GM23248 (cell line): ENCODE results near the gene RNF19B. TPM values are rescaled to one million over a fixed set of nuclear protein-coding genes. Genes with fewer than 3 reads are reported as not detected.

Experiments used
- DNase-seq: peaks from one replicate; pipeline ENCODE4 v3.0.0-alpha.2; 2015
- H2AFZ ChIP-seq: fragments of 200-600 bp; sonication (generic); 2 replicates; pipeline ENCODE4 v1.6.1; 2016; ENCODE audit warnings: antibody characterized with exemption
- H3F3A ChIP-seq: fragments of 200-600 bp; sonication (generic); 2 replicates; pipeline ENCODE4 v1.6.1; 2016; ENCODE audit warnings: mild to moderate bottlenecking, antibody characterized with exemption, mixed run types; ENCODE audit not compliant: insufficient read depth
- H3K27ac ChIP-seq: fragments of 200-600 bp; sonication (generic); 2 replicates; pipeline ENCODE4 v1.5.1; 2016; ENCODE audit warnings: mild to moderate bottlenecking
- H3K27me3 ChIP-seq: fragments of 200-600 bp; sonication (generic); replicated peaks from 2 replicates; pipeline ENCODE4 v1.6.1; 2016; ENCODE audit warnings: mild to moderate bottlenecking; ENCODE audit not compliant: insufficient read depth
- H3K36me3 ChIP-seq: fragments of 200-600 bp; sonication (generic); 2 replicates; pipeline ENCODE4 v1.6.1; 2016; ENCODE audit warnings: low read depth, mild to moderate bottlenecking
- H3K4me1 ChIP-seq: fragments of 200-600 bp; sonication (generic); 2 replicates; pipeline ENCODE4 v1.6.1; 2016; ENCODE audit warnings: mild to moderate bottlenecking; ENCODE audit not compliant: insufficient read depth
- H3K4me2 ChIP-seq: fragments of 200-600 bp; sonication (generic); one replicate; pipeline ENCODE4 v1.6.1; 2016; ENCODE audit warnings: mild to moderate bottlenecking; ENCODE audit not compliant: unreplicated experiment
- H3K4me3 ChIP-seq: fragments of 200-600 bp; sonication (generic); 2 replicates; pipeline ENCODE4 v1.5.1; 2016; ENCODE audit warnings: mild to moderate bottlenecking
- H3K79me2 ChIP-seq: fragments of 200-600 bp; sonication (generic); 2 replicates; pipeline ENCODE4 v1.6.1; 2016; ENCODE audit warnings: mild to moderate bottlenecking; ENCODE audit not compliant: insufficient read depth
- H3K9ac ChIP-seq: fragments of 200-600 bp; sonication (generic); 2 replicates; pipeline ENCODE4 v1.6.1; 2016; ENCODE audit warnings: mild to moderate bottlenecking
- H3K9me2 ChIP-seq: fragments of 200-600 bp; sonication (generic); 2 replicates; pipeline ENCODE4 v1.6.1; 2016; ENCODE audit warnings: mixed run types, mild to moderate bottlenecking, moderate library complexity; ENCODE audit not compliant: insufficient read depth
- H3K9me3 ChIP-seq: fragments of 200-600 bp; sonication (generic); one replicate; pipeline ENCODE4 v1.6.1; 2017; ENCODE audit warnings: low read depth
- H4K20me1 ChIP-seq: fragments of 200-600 bp; sonication (generic); 2 replicates; pipeline ENCODE4 v1.6.0; 2016; ENCODE audit not compliant: insufficient read depth
- EZH2 ChIP-seq: fragments of 200-600 bp; sonication (generic); IDR thresholded peaks from 2 replicates; pipeline ENCODE4 v1.6.1; 2018; ENCODE audit warnings: antibody characterized with exemption, mild to moderate bottlenecking; ENCODE audit not compliant: insufficient read depth, poor library complexity, severe bottlenecking
- EZH2phosphoT487 ChIP-seq: fragments of 200-600 bp; sonication (generic); IDR thresholded peaks from 2 replicates; pipeline ENCODE4 v1.6.1; 2018; ENCODE audit warnings: antibody characterized with exemption, moderate library complexity, mild to moderate bottlenecking, low read depth; ENCODE audit not compliant: insufficient read depth
- WGBS, 2 experiments: methylation state at CpG; one replicate each; pipeline ENCODE4 v1.1.6; 2015 to 2017; ENCODE audit warnings: low lambda C conversion rate in 2 of 2, low coverage in 1 of 2; ENCODE audit errors: missing lambda C conversion rate in 2 of 2; 5-methylcytosine and 5-hydroxymethylcytosine counted together
- in situ Hi-C: fragments of 300-500 bp; cut with MboI; formaldehyde crosslinking; loops from 2 replicates; pipeline ENCODE4 v1.15.0; 2020
- polyA plus RNA-seq: library from polyadenylated mRNA; unstranded; fragments of >200 nt; fragmentation: Nextera tagmentation; extraction: Ambion mirVana; gene quantifications from 2 replicates; pipeline ENCODE4 v1.2.1, GENCODE V29; 2016
- total RNA-seq: library from RNA; depleted of rRNA; stranded (reverse); fragments of >200 nt; shearing (Covaris generic); gene quantifications from 2 replicates; pipeline ENCODE4 v1.2.3, GENCODE V29; 2014

Gene RNF19B
- total and polyA plus RNA-seq, 2 experiments from 2014 or later = 1.5 to 11.1 TPM

DNA sequence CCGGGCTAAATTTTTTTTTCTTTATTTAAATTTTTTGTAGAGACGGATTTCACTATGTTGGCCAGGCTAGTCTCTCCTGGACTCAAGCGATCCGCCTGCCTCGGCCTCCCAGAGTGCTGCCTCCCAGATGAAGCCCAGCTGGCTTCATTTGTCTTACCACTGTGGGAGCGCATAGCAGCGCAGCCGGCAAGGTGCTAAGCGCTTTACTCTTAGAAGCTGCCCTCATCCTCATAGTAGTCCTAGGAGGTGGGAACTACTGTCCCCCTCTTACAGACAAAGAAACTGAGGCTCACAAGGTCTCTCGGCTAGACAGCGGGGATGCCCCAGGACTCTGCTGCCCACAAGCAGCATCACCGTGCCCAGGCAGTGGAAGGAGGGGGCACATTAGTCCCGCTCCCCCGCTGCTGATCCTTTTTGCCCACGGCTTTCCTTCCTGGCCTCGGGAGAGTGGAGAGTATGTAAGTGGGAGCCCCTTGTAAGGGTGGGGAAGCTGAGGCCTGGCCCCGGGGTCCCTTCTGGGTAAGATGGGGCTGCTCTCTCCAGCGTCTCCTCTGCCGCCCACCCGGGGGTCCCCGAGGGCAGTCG is 64.1 kb downstream of the RNF19B start:
- DNase-seq = no peak
- Histone ChIP-seq H3K9ac (peak overlapping the region; percentile 58), H2AFZ (peak overlapping the region; percentile 89), H4K20me1 (no peaks in the 10 kb centered on the region), H3K9me2 (no peaks in the 10 kb centered on the region), H3K36me3 (no peaks in the 10 kb centered on the region), H3K9me3 (no peaks in the 10 kb centered on the region), H3K4me1 (no peaks in the 10 kb centered on the region), H3K27me3 (no peaks in the 10 kb centered on the region), H3K27ac (no peak overlapping the region), H3K79me2 (no peaks in the 10 kb centered on the region), H3F3A (no peaks in the 10 kb centered on the region), H3K4me2 (peak overlapping the region; percentile 80), H3K4me3 (peak overlapping the region; percentile 82)
- TF ChIP-seq EZH2phosphoT487 = no peak
- TF ChIP-seq EZH2 = no peak
- in situ Hi-C loops = no loop called here
- WGBS, 2 experiments = 33 to 37% methylated on average over 22 of the region's 22 CpGs

DNA sequence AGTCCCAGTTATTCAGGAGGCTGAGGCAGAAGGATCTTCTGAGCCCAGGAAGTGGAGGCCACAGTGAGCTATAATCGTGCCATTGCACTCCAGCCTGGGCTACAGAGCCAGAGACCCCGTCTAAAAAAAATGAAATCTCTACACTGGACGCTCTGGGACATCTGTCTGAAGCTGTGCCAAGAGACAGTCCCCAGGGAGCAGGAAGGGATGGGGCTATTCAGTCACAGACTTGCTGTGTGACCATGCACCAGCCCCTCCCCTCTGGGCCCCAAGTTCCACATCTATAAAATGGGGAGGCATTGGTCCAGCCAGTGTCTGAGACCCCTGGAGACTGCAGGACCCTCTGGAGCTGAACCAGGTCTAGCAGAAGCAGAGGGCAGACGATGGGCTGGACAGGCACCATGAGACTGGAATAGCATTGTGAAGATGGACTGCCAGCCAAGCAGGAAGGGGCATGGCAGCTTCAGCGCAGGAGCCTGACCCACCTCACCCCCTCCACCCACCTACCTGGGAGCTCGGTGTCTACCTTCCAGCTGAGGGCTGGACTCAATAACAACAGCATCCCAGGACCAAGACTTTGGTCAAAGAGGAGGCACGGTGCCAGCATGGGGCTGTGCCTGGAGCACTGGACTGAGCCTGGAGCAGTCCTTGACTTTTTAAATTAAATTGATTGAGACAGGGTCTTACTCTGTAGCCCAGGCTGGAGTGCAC is 64.9 kb downstream of the RNF19B start:
- Histone ChIP-seq H3K9me2 (no peaks in the 10 kb centered on the region), H3K79me2 (no peaks in the 10 kb centered on the region), H3K36me3 (no peaks in the 10 kb centered on the region), H2AFZ (no peak overlapping the region), H3K4me3 (no peak overlapping the region), H4K20me1 (no peaks in the 10 kb centered on the region), H3K4me2 (no peak overlapping the region), H3K4me1 (no peaks in the 10 kb centered on the region), H3K27me3 (no peaks in the 10 kb centered on the region), H3K9me3 (no peaks in the 10 kb centered on the region), H3F3A (no peaks in the 10 kb centered on the region), H3K27ac (no peak overlapping the region), H3K9ac (no peak overlapping the region)
- in situ Hi-C loops = no loop called here
- DNase-seq = no peak
- TF ChIP-seq EZH2 (no peak), EZH2phosphoT487 (no peak)
- WGBS, 2 experiments = 89 to 93% methylated on average over 7 of the region's 7 CpGs

DNA sequence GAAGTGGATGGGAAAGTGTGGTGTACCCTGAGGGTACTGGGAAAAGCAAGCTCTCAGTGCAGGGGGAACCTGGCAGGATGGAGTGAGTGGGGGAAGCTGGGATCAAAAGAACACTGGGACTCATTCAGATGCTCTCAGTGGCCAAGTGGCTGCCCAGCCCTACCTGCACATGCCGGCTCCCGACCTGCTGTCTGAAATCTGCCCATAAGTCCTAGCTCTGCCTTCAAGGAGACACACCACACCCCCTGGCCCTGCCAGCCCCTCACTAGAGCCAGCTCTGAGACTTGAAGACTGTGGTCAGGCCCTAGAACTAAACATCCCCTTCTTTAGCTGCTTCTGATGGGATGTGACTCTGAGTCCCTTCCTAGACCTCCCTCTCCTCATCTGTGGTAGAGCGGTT is 65.7 kb downstream of the RNF19B start:
- H3K27me3 ChIP-seq = no peaks in the 10 kb centered on the region
- no peak overlapping the region for H3K9ac ChIP-seq
- H3K4me2 ChIP-seq = no peak overlapping the region
- no peaks in the 10 kb centered on the region for H3K36me3 ChIP-seq
- no peak for TF ChIP-seq EZH2phosphoT487
- TF ChIP-seq EZH2 = no peak
- no peaks in the 10 kb centered on the region for H3F3A ChIP-seq
- H3K79me2 ChIP-seq = no peaks in the 10 kb centered on the region
- no peak overlapping the region for H3K4me3 ChIP-seq
- no peak overlapping the region for H2AFZ ChIP-seq
- no peak for DNase-seq
- H3K4me1 ChIP-seq = no peaks in the 10 kb centered on the region
- H3K9me3 ChIP-seq = no peaks in the 10 kb centered on the region
- H3K27ac ChIP-seq = no peak overlapping the region
- H4K20me1 ChIP-seq = no peaks in the 10 kb centered on the region
- no peaks in the 10 kb centered on the region for H3K9me2 ChIP-seq
- WGBS, 2 experiments = 97 to 100% methylated on average over 3 of the region's 3 CpGs
- in situ Hi-C loops = no loop called here

DNA sequence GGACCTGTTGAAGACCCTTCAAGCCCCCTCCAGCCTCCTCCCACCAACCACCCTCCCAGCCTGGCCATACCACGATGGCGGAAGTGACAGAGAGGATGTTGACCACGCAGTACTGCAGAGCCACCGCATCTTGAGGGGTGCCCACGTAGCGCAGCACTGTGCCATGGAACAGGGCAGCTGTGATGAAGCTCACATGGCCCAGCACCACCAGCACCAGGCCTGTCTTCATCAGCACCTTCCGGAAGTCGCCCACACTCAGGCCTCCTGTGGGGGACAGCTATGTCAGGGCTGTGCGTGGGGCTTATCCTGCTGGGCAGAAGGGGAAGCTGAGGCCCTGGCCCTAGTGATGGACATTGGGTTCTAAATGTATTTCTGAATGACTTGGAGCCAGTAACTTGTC is 66.6 kb downstream of the RNF19B start:
- no peaks in the 10 kb centered on the region for H3K9me2 ChIP-seq
- no peak overlapping the region for H2AFZ ChIP-seq
- no peaks in the 10 kb centered on the region for H3K79me2 ChIP-seq
- H3K4me2 ChIP-seq = no peak overlapping the region
- H3K36me3 ChIP-seq = no peaks in the 10 kb centered on the region
- in situ Hi-C loops = no loop called here
- H3K27me3 ChIP-seq = no peaks in the 10 kb centered on the region
- H3K4me1 ChIP-seq = no peaks in the 10 kb centered on the region
- no peak overlapping the region for H3K27ac ChIP-seq
- no peak for DNase-seq
- no peaks in the 10 kb centered on the region for H4K20me1 ChIP-seq
- H3K9me3 ChIP-seq = no peaks in the 10 kb centered on the region
- no peaks in the 10 kb centered on the region for H3F3A ChIP-seq
- TF ChIP-seq EZH2phosphoT487 = no peak
- TF ChIP-seq EZH2 = no peak
- no peak overlapping the region for H3K9ac ChIP-seq
- WGBS, 2 experiments = 97 to 99% methylated on average over 8 to 9 of the region's 9 CpGs
- no peak overlapping the region for H3K4me3 ChIP-seq
